Right renal cortex interstitium (tissue), 3 donors: ENCODE results near the gene PHLPP1. TPM values are rescaled to one million over a fixed set of nuclear protein-coding genes. Genes with fewer than 3 reads are reported as not detected.

ENCODE experiments used
- DNase-seq, 3 donors: peaks; one replicate each; pipeline ENCODE4 v3.0.0-alpha.2; 2013; ENCODE audit warnings: low read depth in 3 of 3, low spot score in 2 of 3
- polyA plus RNA-seq, 3 donors: library from polyadenylated mRNA; unstranded; fragments of 120-200 nt; gene quantifications; one replicate each; pipeline ENCODE4 v1.2.1, GENCODE V29; 2013; ENCODE audit not compliant: insufficient read length in 3 of 3

The PHLPP1 gene
- polyA plus RNA-seq, 3 donors = 18.3 to 20.8 (median 18.7) TPM

DNA sequence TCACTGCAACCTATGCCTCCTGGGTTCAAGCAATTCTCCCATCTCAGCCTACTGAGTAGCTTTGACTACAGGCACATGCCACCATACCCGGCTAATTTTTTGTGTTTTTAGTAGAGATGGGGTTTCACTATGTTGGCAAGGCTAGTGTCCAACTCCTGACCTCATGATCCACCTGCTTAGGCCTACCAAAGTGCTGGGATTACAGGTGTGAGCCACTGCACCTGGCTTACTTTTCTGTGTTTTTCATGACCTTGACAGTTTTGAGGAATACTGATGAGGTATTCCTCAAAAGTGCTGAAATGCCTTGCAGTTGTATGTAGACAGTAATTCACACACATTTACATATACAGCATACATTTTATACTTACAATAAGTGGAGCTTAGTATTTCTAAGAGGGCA, 126.1 kb downstream of the PHLPP1 start:
- DNase-seq = no peak

DNA sequence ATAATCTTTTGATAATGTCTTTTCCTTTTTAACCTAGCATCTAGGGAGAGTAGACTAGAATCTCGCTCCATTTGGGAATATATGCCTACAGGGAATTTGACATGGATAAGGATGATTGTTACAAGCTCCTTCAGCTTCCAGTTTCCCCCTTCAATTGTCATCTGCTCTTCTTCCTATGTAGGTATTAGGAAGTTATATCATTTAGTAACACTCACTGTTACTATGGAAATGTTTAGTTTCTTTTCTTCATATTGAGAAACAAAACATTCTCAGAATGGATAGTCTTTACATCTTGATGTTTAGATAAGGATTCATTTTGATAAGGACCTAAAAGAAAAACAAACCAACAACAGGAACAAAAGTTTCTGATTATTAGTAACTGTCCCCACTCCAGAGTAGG, 127.6 kb downstream of the PHLPP1 start:
- DNase-seq = no peak

DNA sequence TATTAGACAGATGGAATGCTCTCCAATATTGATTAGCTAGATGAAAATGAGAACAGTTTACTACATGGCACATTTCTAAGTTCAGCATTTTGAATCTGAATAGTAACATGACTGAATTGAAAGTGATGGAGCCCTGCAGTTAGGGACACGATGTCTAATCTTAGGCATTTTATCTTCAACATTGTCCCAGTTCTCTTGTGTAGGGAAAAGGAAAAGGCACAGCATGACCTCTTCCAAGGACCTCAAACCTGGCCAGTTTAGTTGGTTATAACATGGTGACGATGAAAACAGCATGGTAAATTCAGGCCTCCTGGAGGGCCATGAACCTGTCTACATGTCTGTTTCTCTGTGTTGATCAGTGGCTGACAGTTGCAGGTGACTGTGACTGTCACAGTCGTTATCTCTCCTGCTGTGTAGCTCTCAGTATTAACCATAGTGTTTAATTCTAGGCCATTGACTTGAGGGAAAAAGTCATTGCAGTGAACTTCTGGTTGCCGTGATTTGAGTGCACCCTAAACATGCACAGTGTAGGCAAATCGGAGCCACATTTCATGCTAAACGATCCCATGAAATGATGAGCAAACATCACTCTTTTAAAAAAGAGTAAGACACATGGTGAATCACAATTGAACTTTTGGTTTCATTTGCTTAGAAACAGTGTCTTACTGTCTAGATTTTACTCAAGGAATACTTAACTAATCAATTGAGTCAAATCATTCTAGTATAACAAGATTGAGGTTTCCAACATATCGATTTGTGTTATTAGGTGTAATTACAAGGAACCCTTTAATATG, 129.7 kb downstream of the PHLPP1 start:
- DNase-seq = no peak

DNA sequence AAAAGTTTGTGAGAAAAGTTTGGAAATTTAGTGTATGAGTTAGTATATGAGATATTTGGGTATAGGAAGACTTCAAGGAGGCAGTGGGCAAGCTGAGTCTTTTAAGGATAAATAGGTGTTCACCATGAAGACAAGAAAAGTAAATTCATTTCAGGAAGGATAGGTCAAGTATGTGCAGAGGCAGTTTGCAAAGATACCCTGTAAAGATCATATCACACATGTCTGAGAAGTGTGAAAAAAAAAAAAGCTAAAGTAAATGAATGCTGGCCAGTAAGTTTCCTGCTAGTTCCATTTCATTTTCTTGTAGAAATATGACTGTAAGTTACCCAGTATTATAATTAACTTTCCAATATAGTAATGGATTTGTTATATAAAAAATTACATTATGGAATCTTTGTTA, 131.0 kb downstream of the PHLPP1 start:
- DNase-seq = no peak

DNA sequence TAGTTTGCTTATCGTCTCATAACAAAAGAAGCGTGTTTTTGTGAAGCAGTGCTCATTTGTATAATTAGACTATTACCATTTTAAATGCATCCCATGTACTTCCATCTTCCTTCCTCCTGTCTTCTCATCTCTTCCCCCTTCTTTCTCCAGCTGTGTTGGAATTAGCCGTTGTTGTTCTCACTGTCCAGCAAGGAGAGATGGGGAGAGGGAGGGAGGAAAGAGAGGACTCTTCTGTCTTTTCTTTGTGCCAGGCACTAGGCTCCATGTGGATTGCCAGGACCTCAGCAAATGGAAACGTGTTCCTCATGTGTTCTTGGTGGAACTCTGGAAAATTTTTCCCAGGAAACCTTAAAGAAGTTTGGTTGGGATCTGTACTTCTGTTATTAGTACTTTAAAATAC, 131.7 kb downstream of the PHLPP1 start:
- DNase-seq = no peak

DNA sequence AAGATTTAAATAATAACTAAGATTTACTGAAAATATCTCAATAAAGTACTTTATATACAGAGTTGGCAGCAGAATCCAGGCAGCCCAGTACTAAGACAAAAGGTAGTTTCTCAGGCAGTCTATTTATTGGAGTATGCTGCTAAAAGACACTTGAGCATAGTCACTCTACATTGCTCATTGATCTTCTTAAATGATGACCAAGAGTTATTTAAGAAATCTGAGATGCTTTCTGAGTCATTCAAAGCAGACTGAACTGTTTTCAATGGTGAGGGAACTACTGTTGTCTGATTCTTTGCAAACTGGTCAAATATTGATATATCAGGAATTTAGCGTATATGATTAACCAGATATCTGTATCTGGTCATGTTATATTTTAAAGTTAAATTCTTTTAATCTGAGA, 133.6 kb downstream of the PHLPP1 start:
- no peak for DNase-seq

DNA sequence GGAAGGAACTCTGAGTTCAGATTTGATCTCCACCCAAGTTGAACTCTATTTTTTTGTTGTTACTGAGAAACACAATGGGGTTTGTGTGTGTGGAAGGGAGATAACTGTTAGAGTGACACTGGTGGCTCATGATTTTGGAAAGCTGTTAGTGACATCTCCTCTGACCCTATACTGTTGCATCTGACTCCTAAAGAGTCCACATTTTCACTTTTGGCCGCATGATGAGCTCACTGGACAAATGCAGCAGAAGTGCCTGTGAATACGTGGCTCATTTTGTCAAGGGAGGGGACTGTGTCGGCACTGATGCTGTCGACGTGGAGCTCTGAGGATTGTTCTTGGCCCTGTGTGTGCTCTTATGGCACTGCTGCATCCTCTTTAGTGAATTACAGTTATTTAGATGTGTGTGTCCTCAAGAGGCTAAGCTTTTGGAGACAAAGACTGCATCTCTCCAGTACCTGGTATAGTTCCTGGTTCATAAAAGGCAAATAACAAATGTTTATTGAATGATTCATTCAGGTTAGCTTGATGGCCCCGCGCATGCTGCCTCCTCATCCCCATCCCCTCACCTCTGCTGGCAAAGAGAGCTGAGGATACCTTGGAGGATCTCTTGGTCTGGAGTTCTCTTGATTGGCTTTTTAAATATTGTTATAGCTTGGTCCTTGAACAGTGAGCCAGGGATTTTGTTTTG, 135.4 kb downstream of the PHLPP1 start:
- no peak for DNase-seq

DNA sequence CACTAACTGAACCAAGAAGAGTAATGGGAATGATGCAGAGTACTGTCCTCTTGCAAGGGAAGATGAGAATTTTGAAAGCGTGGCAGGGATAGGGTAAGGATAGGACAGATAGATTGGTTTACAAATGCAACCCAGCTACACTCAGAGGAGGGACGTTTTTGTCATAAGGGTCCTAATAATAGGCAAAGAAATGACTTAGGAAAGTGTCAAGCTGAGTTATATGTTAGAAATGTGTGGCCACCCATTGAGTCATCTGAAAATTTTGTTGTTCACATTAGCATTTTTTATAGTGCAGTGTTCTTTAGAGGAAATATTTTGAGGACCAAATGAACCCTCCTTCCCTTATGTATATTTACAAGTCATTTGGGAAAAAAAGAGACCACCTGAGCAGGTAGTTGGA, 137.5 kb downstream of the PHLPP1 start:
- DNase-seq = no peak

DNA sequence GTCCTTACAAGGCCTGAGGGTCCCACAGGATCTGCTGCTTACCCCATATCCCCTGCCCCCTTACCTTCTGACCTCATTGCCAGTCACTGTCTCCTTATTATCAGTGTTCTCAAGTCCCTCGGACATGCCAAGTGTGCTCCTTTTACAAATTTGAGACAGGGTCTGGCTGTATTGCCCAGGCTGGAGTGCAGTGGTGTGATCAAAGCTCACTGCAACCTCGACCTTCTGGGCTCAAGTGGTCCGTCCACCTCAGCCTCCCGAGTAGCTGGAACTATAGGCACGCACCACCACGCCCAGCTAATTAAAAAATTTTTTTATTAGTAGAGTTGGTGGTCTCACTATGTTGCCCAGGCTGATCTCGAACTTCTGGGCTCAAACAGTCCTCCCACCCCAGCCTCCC, 141.0 kb downstream of the PHLPP1 start:
- no peak for DNase-seq

DNA sequence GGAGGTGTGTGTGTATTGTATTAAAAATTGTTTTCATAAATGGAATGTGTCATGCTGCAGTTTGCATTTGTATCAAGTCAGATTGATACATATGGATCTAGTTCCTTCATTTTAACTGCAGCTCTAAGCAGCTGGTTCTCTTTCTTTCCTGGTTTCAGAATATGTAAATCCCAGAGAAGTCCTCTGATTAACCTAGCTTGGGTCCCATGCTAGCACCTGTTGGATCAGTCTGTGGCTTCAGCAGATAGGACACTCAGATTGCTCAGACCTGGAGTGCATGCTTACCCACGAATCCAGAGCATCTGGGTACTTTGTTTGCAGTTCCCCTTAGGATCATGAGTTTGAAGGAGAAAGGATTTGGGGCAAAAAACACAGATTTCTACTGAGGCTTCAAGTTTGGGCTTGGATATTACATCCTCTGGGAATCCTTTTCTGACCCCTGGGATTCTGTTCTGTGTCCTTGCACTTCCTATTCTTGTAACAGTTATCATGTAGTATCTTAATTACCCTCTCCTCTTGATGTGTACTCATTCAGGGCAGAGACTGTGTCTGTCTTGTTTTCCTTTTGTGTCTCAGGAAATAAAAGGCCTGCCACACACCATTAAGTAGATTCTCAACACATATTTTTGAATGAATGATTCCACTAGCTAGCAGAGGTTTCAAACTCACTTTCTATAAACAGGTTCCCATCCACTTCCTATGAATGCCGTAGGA, 142.1 kb downstream of the PHLPP1 start:
- DNase-seq = no peak

DNA sequence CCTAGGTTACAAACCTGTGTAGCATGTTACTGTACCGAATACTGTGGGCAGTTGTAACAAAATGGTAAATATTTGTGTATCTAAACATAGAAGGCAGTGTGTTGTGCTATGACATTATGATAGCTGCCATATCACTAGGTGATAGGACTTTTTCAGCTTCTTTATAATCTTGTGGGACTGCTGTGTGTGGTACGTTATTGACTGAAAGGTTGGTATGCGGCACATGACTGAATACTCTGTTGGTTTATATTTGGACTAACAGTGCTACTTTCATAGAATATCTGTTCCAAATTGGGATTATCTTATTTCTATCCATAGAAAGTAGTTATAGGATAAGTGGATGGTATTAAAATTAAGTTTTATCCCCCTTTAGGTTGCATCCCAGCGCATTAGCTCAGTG, 144.7 kb downstream of the PHLPP1 start:
- DNase-seq = no peak

DNA sequence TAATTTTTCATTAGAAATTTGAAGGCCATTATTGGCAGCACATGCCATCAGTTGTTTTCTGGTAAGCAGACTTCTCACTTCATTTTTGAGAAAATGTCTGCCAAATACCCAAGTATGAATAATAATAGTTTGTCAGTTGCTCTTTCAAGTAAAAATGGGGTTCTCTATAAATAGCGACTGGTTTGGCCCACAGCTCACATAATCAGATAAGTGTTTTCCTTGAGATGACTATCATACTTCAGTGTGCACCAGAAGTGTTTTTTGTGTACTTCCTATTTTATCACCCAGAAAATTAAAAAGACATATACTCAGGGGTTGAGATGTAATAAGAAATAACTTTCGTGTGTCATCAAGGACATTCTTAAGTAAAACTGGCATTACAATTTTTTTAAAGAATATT, 147.1 kb downstream of the PHLPP1 start:
- no peak for DNase-seq

DNA sequence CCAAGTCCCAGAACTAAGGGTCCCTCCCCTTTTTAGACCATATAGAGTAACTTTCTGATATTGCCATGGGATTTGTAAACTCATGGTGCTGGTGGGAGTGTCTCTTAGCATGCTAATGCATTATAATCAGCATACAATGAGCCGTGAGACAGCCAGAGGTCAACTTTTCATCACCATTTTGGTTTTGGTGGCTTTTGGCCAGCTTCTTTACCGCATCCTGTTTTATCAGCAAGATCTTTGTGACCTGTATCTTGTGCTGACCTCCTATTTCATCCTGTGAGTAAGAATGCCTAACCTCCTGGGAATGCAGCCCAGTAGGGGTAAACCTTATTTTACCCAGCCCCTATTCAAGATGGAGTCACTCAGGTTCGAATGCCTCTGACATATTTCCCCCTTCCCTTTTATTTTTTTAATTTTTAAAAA, 148.2 kb downstream of the PHLPP1 start:
- DNase-seq = no peak

DNA sequence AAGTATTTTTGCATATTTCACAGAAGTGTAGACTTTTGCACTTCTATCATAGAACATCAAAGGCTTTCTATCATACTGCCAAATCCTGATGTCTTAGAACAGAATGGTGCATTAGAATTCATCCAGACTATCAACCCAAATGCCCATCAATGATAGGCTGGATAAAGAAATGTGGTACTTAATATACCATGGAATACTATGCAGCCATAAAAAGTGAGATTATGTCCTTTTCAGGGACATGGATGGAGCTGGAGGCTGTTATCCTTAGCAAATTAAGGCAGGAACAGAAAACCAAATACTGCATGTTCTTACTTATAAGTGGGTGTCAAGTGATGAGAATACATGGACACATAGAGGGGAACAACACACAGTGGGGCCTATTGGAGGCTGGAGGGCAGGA, 150.2 kb downstream of the PHLPP1 start:
- DNase-seq = no peak

DNA sequence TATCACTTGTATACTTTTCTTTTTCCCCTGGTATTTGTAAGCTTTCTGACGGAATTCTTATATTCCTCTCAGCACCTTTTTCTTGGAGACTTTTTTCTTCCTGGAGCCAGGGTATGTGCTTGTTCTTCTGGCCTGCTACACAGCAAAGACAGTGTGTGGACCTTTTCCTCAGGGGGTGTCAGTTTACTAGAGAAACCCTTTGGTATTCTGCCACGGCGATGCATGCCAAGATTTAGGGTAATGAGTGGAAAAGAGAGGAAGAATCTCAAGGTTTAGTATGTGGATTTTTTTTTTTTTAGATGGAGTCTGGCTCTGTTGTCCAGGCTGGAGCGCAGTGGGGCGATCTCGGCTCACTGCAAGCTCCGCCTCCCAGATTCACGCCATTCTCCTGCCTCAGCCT, 152.2 kb downstream of the PHLPP1 start:
- DNase-seq = no peak

DNA sequence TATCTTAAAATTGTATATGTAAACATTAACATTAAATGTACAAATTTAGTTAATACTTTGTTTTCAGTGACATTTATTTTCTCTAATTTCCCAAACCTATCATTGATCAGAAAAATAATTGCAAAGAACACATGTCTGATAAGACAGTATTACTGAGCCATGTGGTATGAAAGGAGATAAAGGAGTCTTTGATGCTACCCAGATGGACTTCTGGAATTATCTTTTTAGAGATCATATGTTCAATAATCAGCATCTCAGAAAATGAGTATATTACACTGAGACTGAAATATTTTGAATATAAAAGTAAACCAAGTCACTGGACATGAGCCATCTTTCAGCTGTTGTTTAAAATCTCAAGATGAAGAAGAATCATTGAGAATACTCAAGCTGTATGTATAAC, 153.3 kb downstream of the PHLPP1 start:
- DNase-seq = no peak

DNA sequence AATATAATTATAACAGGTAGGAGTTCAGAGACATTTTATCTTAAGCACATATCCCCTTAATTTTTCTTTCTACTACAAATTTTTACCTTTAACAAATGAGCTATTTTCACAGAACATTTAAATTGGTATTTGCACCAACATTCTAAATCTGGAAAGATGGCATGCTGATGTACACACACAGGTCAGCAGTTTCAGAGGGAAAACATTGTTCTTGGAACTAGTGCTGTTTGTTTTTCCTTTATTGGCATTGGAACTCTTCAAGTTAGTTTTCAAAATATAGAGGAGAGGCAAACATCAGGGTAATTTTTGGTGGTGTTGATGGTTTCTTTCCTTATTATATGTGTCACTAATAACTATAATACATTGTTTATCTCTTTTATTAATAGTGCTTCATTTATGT, 155.3 kb downstream of the PHLPP1 start:
- DNase-seq = no peak

DNA sequence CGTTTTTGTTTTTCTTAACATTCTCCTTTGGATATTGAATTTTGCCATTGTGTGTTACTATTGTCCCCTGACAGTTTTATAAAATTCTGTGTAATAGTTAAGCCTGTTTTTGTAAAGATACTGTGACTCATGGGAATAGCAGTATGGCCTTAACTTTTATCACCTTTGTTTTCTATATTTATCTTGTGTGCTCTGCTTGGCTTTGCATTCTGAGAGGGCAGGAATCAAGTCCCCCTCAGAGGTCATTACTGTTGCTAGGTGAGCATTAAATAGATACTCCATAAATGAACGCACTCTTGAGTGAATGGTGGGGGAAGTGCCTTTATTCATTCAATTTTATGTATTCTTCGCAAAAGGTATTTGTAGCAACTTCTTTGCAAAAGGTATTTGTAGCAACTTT, 160.0 kb downstream of the PHLPP1 start:
- no peak for DNase-seq

DNA sequence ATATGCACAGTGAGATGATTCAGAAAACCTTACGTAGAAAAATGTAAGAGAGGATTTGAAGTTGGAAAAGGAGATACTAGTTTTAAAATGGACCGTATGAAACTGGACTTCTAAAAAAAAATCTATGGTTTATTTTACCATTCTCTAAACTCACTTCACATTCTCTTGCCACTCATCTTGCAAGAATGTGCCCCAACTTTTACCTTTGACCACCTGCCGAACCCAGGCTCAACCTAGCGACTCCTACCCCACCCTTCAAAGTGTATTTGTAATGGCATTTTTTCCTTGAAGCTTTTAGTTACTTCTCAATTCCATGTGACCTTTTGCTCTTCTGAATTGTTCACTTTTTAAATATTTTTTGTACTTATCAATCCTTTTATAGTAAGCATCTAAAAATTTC, 160.8 kb downstream of the PHLPP1 start:
- no peak for DNase-seq

DNA sequence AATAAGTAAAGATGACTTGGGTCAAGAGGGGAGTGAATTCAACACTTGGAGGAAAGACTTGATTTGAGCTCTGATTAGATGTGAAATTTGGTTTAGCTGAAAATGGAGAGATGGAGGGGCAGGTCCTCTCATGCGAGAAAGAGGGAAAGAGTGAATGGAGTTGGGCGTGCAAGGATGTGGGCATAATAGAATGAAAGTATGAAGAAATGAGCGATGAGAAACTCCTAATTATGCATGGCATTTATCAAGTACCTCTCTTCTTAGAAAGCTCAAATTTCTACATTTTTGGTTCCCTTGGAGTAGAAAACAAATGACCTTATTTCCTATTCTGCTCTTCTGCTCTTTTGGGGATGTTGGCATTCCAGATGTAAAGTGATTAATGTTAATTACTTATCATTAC, 161.5 kb downstream of the PHLPP1 start:
- DNase-seq = no peak

DNA sequence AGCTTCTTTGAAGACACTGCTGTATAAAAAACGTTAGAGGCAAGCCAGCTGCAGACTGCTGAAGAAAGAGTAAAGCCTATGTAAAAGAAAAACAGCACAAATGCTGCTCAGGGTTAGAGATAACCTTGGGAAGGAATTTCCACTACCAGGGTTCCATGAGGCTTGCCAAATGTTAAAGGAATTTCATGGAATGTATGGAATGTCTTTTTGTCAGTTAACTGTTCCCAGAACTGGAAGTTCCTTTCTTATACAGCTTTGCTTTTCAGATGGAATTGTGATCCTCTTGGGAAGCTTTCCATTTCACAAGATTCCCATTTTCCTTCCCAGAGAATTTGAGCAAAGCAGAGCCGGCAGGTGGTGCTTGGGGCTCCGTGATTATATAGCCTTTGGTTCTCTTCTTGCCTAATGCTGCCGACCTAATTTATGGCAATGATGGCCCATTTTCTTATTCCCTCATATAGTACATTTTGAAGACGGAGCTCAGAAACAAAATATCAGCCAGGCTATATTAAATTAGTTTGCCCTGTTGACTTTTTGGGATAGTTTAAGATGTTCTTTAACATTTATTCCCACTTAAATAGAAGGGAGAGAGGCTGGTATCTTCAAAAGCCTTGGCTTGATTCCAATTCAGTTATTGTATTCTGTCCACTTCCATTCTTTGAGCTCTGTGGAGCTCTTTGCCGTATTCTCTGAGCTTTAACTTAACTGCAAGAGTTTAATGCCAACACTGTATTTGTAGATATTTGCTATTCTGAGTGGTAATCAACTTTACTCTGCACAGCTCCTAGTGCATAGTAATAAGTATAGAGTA, 162.3 kb downstream of the PHLPP1 start:
- DNase-seq = peak; percentile 9 to 33 (median 12)
